ENCODE data around the gene CIAO1. TPM values are rescaled to one million over a fixed set of nuclear protein-coding genes. Genes with fewer than 3 reads are reported as not detected.

CIAO1 gene
- total and polyA plus RNA-seq, 2 of the 13 experiments (the other 11 are each of a cell fraction or from before 2014, with no cell fraction given) = 99.3 to 120 TPM

DNA sequence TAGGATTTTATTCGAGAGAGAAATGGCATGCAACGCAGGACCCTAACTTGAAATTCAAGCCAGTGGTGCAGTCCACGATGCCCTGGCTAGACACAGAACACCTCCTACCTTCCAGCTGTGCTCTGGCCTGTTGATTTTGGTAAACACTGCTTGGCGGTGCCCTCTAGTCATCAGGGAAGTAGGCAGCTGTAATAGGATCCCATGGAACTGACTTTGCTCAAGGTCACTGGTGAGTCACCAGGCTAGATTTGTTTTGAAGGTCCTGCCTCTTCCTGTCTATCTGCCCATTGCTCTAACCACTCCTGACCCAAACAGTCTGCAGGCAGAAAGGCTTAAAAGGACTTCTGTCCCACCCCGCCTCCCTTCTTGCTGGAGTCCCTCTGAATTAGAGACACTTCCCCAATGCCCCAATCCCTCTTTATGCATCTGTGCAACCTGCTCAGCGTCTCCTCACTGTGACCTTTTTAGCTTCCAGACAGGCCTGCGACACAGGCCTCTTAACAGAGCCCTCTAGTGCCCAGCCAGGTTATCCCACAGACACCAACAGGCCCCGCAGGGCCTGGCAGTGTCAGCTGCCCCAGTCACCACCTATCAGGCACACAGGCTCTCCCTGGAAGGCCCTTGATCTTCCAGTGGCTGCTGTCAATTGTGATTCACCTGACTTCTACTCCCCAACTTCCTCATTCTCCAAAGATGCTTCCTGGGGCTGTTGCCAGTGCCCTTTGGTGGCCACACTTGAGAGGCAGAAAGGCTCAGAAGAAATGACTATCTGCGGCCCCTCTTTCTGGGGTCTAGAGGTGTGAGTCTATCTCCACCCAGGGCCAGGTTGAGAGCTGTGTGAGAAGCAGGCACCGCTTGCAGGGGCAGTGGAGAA is 5.4 kb upstream of the CIAO1 start (continued):
- TF ChIP-seq, protein P1, sequence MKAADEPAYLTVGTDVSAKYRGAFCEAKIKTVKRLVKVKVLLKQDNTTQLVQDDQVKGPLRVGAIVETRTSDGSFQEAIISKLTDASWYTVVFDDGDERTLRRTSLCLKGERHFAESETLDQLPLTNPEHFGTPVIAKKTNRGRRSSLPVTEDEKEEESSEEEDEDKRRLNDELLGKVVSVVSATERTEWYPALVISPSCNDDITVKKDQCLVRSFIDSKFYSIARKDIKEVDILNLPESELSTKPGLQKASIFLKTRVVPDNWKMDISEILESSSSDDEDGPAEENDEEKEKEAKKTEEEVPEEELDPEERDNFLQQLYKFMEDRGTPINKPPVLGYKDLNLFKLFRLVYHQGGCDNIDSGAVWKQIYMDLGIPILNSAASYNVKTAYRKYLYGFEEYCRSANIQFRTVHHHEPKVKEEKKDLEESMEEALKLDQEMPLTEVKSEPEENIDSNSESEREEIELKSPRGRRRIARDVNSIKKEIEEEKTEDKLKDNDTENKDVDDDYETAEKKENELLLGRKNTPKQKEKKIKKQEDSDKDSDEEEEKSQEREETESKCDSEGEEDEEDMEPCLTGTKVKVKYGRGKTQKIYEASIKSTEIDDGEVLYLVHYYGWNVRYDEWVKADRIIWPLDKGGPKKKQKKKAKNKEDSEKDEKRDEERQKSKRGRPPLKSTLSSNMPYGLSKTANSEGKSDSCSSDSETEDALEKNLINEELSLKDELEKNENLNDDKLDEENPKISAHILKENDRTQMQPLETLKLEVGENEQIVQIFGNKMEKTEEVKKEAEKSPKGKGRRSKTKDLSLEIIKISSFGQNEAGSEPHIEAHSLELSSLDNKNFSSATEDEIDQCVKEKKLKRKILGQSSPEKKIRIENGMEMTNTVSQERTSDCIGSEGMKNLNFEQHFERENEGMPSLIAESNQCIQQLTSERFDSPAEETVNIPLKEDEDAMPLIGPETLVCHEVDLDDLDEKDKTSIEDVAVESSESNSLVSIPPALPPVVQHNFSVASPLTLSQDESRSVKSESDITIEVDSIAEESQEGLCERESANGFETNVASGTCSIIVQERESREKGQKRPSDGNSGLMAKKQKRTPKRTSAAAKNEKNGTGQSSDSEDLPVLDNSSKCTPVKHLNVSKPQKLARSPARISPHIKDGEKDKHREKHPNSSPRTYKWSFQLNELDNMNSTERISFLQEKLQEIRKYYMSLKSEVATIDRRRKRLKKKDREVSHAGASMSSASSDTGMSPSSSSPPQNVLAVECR (CRISPR knock-in tag; IDR thresholded peaks at IDR 0.05; ENCODE audit: borderline replicate concordance) = peak; percentile 90; the same call in 1 of the 2 replicates
- TF ChIP-seq, protein P2, sequence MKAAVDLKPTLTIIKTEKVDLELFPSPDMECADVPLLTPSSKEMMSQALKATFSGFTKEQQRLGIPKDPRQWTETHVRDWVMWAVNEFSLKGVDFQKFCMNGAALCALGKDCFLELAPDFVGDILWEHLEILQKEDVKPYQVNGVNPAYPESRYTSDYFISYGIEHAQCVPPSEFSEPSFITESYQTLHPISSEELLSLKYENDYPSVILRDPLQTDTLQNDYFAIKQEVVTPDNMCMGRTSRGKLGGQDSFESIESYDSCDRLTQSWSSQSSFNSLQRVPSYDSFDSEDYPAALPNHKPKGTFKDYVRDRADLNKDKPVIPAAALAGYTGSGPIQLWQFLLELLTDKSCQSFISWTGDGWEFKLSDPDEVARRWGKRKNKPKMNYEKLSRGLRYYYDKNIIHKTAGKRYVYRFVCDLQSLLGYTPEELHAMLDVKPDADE (CRISPR knock-in tag; IDR thresholded peaks at IDR 0.05) = no peak
- TF ChIP-seq ZNF260 (CRISPR knock-in tag; IDR thresholded peaks at IDR 0.05; ENCODE audit: borderline replicate concordance, low read depth) (no peak), FOXJ3 (CRISPR knock-in tag; IDR thresholded peaks at IDR 0.05; ENCODE audit: borderline replicate concordance) (peak; percentile 100), ZNF569 (CRISPR knock-in tag; IDR thresholded peaks at IDR 0.05; ENCODE audit: borderline replicate concordance) (peak; percentile 37; the same call in 1 of the 2 replicates), HHEX (CRISPR knock-in tag; IDR thresholded peaks at IDR 0.05) (no peak; the same call in 1 of the 2 replicates), IKZF1 (IDR thresholded peaks at IDR 0.05) (no peak), SIX1 (CRISPR knock-in tag; IDR thresholded peaks at IDR 0.05; ENCODE audit: borderline replicate concordance) (peak; percentile 99), GZF1 (CRISPR knock-in tag; IDR thresholded peaks at IDR 0.05) (peak; percentile 22; the same call in 1 of the 2 replicates), JUND (CRISPR knock-in tag; IDR thresholded peaks at IDR 0.05) (peak; percentile 99), ATM (IDR thresholded peaks at IDR 0.05; ENCODE audit: borderline replicate concordance) (no peak), HMG20A (CRISPR knock-in tag; IDR thresholded peaks at IDR 0.05; ENCODE audit: borderline replicate concordance) (peak; percentile 88; the same call in 1 of the 2 replicates), NR3C1 (CRISPR knock-in tag; IDR thresholded peaks at IDR 0.05) (no peak), HOXA3 (CRISPR knock-in tag; IDR thresholded peaks at IDR 0.05) (peak; percentile 89; the same call in 1 of the 2 replicates), YEATS2 (CRISPR knock-in tag; IDR thresholded peaks at IDR 0.05; ENCODE audit: borderline replicate concordance) (peak; percentile 77; the same call in 1 of the 2 replicates), ZNF781 (CRISPR knock-in tag; IDR thresholded peaks at IDR 0.05; ENCODE audit: borderline replicate concordance, not compliant biosample characterization) (peak; percentile 19), HNF4G (IDR thresholded peaks at IDR 0.05; ENCODE audit: borderline replicate concordance, low read depth, low read length) (peak; percentile 72; the same call in 1 of the 2 replicates), HNF4G (CRISPR knock-in tag; IDR thresholded peaks at IDR 0.05; ENCODE audit: borderline replicate concordance, low read depth) (peak; percentile 84; the same call in 1 of the 2 replicates), SMAD3 (CRISPR knock-in tag; IDR thresholded peaks at IDR 0.05) (peak; percentile 90), EZH2 (conservative IDR thresholded peaks at IDR 0.05; ENCODE audit: low read depth, low read length) (no peak), HDAC6 (IDR thresholded peaks at IDR 0.05; ENCODE audit: low read depth, low read length) (no peak), FLYWCH1 (CRISPR knock-in tag; IDR thresholded peaks at IDR 0.05) (no peak), AKAP8 (CRISPR knock-in tag; IDR thresholded peaks at IDR 0.05) (peak; percentile 77), SOX6 (IDR thresholded peaks at IDR 0.05) (no peak), SOX6 (CRISPR knock-in tag; IDR thresholded peaks at IDR 0.05) (peak; percentile 82)
- TF ChIP-seq, protein P3, sequence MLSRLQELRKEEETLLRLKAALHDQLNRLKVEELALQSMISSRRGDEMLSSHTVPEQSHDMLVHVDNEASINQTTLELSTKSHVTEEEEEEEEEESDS (CRISPR knock-in tag; IDR thresholded peaks at IDR 0.05; ENCODE audit: borderline replicate concordance) = no peak

All from HepG2 (cell line).